GM21367 (cell line): ENCODE results near the gene TCEAL8.

ENCODE experiments used
- ATAC-seq: cut with Tn5 transposase; IDR thresholded peaks from one replicate; pipeline ENCODE4 v1.9.1; 2021; ENCODE audit not compliant: unreplicated experiment

TCEAL8 gene

GRCh38 chrX:103215425-103215991 is 39.4 kb downstream of the TCEAL8 start:
- ATAC-seq, result no peak

DNA sequence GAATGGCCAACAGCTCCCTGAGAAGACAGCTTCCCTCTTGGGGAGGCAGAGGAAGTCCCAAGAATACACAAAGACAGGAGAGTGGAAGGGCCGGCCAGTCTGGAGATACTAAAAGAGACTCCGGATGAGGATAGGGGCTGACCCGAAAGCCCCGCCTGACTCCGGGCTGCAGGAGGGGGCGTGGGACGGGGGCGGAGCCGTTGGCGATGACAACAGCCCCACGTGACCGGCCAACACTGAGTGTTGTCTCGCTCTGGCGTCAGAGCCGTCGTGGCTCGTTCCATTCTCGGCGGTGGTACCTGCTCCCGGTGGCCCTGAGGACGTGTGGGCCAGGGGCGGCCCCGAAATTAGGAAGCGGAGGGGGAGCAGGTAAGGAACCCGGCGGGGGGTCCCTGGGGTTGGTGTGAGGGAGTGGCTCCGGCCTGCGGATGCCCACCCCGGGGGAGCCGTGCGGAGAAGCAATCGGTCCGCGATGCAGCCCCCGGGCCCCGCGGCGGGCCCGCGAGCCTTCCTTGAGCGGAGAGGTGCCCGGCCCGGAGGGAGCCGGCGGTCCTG is 40.0 kb downstream of the TCEAL8 start, which contains the start of gene BEX4:
TSS of gene BEX4 (plus strand) at position 239 of the 555 bp plus-strand sequence. CDS start 1,046 bp downstream, outside the sequence.
- peak; percentile 99 for ATAC-seq

- no peak for ATAC-seq
Measured at GRCh38 chrX:103212749-103213457, 42.1 kb downstream of the TCEAL8 start.

DNA sequence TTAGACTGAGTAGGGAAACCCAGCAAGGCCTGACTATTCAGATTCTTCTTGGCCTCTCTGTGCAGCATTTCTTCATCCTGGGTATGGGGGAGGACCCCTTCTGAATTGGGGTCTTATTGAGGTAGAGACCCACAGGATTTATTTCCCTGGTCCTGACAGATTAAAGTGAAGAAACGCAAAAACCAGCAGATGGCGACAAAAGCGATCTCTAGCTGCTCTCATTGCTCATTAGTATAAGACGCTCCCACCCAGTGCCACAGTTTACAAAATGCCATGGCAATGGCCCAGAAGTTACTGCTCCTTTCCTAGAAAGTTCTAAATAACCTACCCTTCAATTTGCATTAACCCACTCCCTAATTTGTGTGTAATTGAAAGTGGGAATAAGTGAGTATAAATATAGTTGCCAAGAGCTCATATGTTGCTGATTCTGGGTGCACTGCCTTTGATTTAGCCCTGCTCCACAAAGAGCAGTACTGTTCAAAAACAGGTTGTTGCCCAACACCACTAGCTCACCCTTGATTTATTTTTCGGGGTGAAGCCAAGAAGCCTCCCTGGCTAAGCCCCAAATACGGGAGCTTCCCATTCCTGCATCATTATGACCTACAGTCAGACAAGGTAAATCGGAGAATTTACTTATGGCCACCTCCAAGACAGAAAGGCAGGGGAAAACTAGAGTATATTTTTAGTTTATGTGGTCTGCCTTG is 43.8 kb downstream of the TCEAL8 start:
- ATAC-seq, result no peak

- no peak for ATAC-seq
Measured at GRCh38 chrX:103210056-103210455, 44.9 kb downstream of the TCEAL8 start.
